IPS DF 19.7 (cell line): ENCODE measurements around the gene PHF3.
"Not testable (repeated sequence)": the region's sequence is repeated elsewhere in the genome, so short reads cannot be mapped to it uniquely, and the experiment has no call there.

ENCODE experiments used
- DNase-seq: peaks from one replicate; pipeline ENCODE4 v3.0.0-alpha.2; 2013; ENCODE audit warnings: low read depth, low spot score

PHF3 gene

DNA sequence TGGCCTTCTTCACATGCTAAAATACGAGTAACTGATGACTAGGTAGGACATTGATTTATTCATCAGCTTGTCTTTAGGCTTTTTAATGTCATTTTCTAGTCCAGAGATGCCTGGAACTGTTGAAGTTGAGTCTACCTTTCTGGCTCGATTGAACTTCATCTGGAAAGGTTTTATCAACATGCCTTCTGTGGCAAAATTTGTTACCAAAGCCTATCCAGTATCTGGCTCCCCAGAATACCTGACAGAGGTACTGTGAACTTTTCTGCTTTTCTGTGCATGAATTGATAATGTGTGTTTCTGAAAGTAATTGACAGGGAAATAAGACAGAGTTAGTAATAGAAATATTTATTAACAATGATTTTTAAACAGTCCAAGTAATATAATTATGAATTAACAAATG lies 71.0 kb downstream of the PHF3 start:
- no peak for DNase-seq

DNA sequence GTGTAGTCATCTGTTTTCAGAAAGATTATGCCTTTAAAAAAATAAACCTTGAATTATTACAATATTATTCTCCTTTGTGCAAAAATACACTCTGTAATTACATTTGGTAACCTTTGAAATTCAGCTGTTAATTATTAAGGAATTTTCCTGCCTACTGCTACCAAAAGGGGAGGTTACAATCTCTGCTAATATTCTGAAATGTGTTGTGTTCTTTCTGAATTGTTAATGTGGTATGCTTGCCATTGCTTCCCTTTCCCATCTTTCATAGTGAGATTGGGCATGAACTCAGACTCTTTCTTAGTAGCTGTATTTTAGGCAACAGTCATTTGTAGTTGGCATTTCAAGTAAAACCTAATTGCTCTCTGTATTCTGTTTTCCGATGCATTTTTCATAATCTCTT lies 73.0 kb downstream of the PHF3 start:
- DNase-seq, result no peak

GRCh38 chr6:63709148-63709547 lies 73.5 kb downstream of the PHF3 start:
- no peak for DNase-seq

DNA sequence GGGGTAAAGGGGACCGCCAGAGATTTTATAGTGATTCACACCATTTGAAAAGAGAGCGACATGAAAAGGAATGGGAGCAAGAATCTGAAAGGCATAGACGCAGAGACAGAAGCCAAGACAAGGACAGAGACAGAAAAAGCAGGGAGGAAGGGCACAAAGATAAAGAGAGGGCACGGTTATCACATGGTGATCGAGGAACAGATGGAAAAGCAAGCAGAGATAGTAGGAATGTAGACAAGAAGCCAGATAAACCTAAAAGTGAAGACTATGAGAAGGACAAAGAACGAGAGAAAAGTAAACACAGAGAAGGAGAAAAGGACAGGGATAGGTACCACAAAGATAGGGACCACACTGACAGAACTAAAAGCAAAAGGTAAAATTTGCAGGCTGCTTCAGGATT lies 77.7 kb downstream of the PHF3 start:
- no peak for DNase-seq

DNA sequence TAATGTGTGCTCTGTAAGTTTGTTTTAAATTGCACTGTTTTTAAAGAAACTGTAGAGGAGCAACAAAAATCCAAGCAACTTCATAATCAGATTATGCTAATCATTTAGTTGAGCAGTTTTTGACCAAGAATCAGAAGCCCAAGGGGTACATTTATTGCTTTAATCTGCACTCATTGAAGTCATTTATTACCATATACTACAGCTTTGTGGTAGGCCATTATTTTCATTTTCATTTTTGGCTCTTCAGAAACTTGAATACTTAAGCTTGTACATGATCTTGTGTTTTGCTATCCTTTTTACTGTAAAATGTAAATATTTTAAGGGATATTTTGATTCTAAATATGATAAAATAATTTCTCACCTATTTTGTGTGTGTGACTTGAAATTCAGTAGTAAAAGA lies 78.5 kb downstream of the PHF3 start:
- DNase-seq, result no peak

GRCh38 chr6:63716169-63716568 lies 80.6 kb downstream of the PHF3 start:
- no peak for DNase-seq

DNA sequence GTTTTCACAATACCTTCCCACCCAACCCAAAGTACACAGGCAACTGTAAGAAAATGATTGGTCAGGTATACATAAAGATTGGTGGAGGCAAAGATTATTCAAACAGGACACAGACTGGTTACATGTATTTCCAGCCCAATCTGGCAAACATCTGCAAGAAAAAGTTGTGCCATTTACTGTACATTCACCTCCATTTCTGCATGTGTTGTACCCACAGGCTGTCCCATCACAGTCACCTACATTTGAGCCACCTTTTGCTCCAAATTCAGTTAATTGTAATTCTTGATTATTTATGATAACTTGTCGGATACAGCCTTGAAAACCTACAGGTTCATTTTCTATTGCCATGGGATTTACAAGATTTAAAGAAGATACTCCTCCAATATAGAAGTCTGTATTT lies 85.6 kb downstream of the PHF3 start:
- no peak for DNase-seq

DNA sequence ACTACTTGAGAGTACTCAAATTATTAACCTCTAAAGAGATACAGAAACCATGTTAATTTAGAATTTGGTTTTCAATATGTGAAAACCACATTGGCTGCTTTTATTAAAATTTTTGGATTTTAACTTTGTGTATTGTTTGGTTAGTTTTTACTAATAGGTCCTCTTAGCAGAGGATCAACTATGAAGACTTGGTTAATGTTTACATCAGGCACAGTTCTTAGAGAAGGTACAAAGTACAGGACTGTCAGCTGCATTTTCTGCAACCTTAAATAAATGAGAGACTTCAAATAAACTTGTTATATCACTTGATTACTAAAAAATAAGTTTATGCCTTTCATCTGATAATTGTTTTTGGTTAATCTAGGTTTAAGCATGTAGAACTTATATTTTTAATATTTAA lies 89.1 kb downstream of the PHF3 start:
- no peak for DNase-seq

DNA sequence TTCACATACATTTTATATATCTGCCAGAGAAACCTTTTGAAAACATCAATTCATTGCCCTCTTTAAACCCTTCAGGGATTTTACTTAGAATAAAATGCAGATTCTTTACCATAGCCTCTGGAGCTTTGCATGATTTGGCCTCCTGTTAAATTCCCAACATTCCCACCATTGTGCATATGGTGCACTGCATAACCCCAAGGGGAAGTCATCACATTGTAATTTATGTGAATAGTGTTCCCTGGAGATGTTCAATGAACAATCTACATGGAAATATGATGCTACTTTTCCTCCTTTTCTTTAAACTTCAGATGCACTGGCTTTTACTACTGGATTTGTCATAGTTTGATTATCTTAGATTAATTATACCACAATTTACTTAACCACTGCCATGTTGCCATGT lies 94.7 kb downstream of the PHF3 start:
- DNase-seq, result no peak

DNA sequence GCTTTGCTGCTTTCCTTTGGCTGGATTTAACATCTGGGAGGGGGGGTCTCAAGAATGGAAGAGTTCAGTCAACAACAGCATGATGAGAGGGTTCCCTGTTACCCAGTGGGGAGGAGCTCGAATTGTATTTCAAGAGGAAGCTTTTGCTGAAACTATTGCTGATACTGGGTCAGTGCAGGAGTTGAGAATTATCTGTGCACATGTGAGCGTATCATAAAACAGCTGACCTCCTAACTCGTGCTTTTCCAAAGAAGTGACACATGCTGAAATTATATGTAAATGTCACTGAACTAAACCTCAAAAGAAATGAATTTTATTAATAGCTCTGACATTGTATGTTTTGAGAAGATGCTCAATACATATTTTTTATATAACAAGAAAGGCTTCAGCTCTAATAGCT lies 96.3 kb downstream of the PHF3 start:
- DNase-seq, result no peak

- no peak for DNase-seq
Observed at GRCh38 chr6:63732336-63732735, 96.7 kb downstream of the PHF3 start.

- no peak for DNase-seq
Observed at GRCh38 chr6:63734923-63735322, 99.3 kb downstream of the PHF3 start.

- not testable (repeated sequence) for DNase-seq
Observed at GRCh38 chr6:63738190-63738589, 102.6 kb downstream of the PHF3 start.

DNA sequence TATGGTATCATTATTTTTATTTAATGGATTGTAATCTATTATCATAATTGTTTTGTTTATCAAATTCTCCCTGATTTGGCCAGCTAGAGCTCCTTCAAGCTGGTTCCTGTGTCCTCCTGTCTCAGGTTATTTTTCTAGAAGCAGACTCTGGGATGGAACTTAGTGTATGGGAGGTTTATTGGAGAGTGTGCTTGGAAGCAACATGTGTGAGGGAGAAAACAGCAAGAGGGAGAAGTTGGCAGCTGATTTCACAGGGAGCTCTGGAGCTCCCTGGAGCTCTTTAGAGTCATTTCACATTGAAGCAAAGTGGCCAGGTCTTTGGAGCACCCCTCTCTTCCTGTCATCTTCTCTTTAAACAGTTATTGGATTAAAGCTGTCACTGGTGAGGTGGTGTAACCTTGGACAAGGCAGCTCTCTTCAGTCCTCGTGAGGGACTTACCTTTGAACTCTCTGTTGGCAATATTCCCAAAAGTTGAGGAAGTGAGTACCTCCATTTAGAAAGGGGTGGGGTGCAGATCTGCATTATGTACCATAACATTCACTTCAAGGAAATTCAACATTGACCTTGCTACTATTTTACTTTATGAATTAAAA lies 103.6 kb downstream of the PHF3 start:
- no peak for DNase-seq

GRCh38 chr6:63740709-63741108 lies 105.1 kb downstream of the PHF3 start:
- DNase-seq, result no peak

GRCh38 chr6:63742060-63742459 lies 106.5 kb downstream of the PHF3 start:
- no peak for DNase-seq

- DNase-seq, result no peak
Observed at GRCh38 chr6:63743691-63744090, 108.1 kb downstream of the PHF3 start.

GRCh38 chr6:63744810-63745209 lies 109.2 kb downstream of the PHF3 start:
- DNase-seq, result no peak

GRCh38 chr6:63745784-63746183 lies 110.2 kb downstream of the PHF3 start:
- DNase-seq, result no peak

GRCh38 chr6:63750400-63750799 lies 114.8 kb downstream of the PHF3 start:
- no peak for DNase-seq

GRCh38 chr6:63757275-63757674 lies 121.7 kb downstream of the PHF3 start:
- DNase-seq, result not testable (repeated sequence)

DNA sequence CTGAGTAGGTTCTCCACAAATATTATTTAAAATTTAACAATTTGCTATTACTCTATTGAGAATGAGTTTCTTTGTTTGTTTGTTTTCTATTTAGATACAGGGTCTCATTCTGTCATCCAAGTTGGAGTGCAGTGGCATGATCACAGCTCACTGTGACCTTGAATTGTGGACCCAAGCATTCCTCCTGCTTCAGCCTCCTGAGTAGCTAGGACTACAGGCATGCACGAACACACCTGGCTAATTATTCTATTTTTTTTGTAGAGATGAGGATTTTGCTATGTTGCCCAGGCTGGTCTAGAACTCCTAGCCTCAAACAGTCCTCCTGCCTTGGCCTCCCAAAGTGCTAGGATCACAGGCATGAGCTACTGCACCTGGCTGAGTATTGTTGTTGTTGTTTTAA lies 122.2 kb downstream of the PHF3 start:
- no peak for DNase-seq

- DNase-seq, result no peak
Observed at GRCh38 chr6:63759605-63760105, 124.1 kb downstream of the PHF3 start.

- DNase-seq, result no peak
Observed at GRCh38 chr6:63760199-63760598, 124.6 kb downstream of the PHF3 start.
